Inferior parietal cortex (tissue), 1 donor: ENCODE results near the gene CAVIN1.
"Not testable (repeated sequence)": the region's sequence is repeated elsewhere in the genome, so short reads cannot be mapped to it uniquely, and the experiment has no call there.

Source experiments
- DNase-seq: peaks from one replicate; pipeline ENCODE4 v3.0.0-alpha.2; 2016; ENCODE audit errors: extremely low spot score

CAVIN1 gene

GRCh38 chr17:42378359-42378958 lies 44.6 kb downstream of the CAVIN1 start:
- DNase-seq: no peak

DNA sequence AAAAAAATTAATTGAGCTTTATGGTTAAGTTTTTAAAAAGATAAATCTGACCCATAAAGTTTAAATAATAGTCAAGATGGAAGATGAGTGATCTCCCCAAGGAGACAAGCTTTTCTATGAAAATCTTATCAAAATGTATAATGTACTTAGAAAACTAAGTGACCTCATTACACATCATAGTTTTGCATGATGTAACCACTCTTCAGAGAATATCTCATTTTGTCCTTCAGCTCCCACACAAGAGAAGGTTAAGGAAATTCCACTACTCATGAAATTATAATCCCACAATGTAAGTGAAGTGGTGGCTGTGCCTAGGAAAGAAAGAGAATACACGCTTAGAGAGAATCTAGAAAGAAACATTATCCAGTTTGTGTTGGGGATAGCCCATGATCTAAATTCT lies 49.2 kb downstream of the CAVIN1 start:
- no peak for DNase-seq

- DNase-seq: no peak
These were observed 50.9 kb downstream of the CAVIN1 start for GRCh38 chr17:42372142-42372541.

GRCh38 chr17:42368797-42369561 lies 54.1 kb downstream of the CAVIN1 start:
- DNase-seq: not testable (repeated sequence)

DNA sequence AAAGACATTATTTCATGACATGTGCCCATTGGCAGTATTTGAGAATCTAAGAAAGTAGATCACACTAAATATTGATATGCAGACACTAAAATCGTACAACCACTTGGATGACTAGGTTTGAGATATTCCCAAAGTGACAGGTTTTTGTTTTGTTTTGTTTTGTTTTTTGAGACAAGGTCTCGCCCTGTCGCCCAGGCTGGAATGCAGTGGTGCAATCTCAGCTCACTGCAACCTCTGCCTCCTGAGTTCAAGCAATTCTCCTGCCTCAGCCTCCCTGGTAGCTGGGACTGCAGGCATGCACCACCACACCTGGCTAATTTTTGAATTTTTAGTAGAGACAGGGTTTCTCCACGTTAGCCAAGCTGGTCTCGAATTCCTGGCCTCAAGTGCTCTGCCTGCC lies 54.7 kb downstream of the CAVIN1 start:
- DNase-seq: not testable (repeated sequence)

DNA sequence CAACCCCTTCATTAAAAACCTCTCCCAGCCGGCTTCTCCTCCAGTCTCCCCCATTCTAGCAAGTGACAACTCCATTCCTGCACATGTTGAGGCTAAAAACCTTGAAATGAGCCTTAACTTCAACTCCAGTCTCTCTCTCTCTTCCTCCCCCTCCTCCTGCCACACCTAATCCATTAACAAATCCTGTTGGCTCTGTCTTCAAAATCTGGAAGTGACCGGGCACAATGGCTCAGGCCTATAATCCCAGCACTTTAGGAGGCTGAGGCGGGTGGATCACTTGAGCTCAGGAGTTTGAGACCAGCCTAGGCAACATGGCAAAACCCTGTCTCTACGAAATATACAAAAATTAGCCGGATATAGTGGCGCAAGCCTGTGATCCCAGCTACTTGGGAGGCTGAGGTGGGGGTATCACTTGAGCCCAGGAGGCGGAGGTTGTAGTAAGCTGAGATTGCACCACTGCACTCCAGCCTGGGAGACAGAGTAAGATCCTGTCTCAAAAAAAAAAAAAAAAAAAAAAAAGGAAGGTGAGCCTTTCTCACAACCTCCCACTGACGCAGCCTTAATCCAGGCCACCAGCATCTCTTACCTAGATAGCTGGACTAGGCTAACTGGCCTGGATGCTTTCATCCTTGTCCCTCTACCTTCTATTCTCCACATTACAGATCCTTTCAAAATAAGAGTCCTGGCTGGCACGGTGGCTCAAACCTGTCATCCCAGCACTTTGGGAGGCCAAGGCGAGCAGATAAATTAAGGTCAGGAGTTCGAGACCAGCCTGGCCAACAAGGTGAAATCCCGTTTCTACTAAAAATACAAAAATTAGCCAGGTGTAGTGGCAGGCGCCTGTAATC lies 56.7 kb downstream of the CAVIN1 start:
- DNase-seq: not testable (repeated sequence)

GRCh38 chr17:42365136-42365535 lies 57.9 kb downstream of the CAVIN1 start:
- DNase-seq: no peak

DNA sequence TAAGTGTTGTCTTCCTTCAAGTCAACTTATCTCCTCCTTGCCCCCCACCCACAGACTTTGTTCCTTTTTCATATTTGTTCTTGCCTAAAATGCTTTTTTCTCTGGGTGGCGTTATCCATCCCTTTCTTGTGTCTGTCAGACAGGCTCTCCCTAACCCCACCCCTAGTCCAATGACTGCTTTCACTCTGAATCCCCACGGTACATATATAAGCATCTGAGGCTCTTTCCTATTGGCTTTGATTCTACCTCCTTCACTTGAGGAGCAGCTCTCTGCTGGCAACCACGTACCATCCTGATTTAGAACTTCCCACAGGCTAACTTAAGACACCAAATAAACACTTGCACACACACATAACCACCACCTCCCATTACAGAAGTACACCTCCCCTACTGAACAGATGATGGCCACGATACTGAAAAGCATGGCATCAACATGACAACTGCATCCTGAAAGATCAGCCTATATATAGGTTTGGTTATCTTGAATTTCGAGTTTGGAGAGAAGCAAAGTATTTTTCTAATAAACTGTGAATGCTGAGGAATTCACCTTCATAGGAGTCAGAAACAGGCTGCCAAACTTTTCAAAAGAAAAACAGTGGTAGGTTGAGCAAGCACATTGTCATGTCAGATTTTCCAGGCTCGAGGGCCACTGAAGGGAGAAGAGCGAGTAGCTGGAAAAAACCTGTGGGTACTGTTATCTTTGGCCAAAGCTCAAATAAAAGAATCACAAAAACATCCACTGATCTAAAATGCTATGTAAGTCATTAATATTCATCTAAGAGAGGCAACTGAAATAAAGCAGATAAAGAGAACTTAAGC lies 59.1 kb downstream of the CAVIN1 start:
- DNase-seq: no peak

- no peak for DNase-seq
These were observed 59.8 kb downstream of the CAVIN1 start for GRCh38 chr17:42363231-42363630.

DNA sequence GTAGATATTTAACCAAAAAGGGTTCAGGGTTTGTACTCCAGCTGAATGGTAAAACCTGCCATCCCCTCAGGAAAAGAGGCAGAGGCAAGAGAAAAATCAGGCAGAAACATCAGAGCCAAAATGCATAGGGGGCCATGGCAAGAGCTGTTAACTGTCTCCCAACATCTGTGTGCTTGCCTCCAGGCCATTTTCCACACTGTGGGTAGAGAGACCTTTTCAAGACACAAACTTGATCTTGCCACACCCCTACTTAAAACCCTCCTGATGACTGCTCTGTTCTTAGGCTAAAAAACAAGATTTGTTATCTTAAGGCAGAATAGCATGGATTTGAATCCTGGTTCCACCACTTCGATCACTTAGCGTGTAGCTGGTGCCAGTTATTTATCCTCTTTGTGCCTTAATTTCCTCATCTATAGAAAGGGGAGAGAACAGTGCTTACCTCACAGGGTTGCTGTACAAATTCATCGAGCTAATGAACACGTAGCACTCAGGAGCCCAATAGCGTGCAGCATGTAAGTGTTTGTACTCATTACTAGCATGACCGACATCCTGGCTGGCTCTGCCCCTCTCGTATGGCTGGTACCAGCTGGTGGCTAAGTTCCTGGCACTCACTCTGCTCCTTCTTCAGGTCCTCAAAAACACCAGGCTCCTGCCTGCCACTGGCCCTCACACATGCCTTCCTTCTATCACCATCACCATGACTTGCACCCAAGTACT lies 60.7 kb downstream of the CAVIN1 start:
- DNase-seq: no peak

DNA sequence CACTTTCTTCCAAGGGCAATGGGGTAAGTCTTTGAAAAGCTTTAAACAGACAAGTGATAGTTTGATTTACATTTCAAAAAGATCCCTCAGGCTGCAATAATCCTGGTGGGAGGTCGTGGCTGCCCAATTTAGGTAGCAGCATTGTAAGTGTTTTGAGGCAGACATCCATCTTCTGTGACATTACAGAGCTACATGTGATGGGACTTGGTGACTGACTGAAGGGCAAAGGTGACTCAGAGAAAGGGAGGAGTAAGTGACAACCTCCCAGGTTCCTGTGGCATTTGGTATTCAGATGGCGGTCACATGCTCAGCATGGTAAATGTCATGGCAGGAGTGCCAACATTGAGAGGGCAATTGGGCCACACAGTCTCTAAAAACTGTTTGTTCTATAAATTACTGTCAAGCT lies 61.3 kb downstream of the CAVIN1 start:
- DNase-seq: no peak

DNA sequence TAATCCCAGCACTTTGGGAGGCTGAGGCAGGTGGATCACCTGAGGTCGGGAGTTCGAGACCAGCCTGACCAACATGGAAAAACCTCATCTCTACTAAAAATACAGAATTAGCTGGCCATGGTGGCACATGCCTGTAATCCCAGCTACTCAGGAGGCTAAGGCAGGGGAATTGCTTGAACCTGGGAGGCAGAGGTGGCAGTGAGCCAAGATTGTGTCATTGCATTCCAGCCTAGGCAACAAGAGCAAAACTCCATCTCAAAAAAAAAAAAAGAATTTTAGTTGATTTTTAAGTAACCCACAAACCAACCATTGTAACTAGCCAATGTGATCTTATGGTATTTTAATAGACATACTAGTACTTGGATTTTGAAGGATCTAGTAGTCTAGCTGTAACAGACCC lies 62.7 kb downstream of the CAVIN1 start:
- not testable (repeated sequence) for DNase-seq

DNA sequence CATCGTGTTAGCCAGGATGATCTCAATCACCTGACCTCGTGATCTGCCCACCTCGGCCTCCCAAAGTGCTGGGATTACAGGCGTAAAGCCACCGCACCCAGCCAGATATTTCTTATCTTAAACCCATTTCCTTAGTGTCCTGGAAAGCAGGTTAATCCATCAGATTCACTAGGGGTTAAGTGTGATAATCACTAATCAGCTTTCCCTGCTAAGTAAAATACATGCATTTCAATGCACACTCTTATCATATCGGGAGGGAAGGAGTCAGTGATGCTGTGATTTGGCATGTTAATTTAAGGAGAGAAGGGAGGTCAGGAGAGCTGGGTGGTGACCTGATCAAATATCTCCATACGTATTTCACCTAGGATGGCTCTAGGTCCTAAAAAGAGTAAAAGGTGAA lies 63.9 kb downstream of the CAVIN1 start:
- no peak for DNase-seq

DNA sequence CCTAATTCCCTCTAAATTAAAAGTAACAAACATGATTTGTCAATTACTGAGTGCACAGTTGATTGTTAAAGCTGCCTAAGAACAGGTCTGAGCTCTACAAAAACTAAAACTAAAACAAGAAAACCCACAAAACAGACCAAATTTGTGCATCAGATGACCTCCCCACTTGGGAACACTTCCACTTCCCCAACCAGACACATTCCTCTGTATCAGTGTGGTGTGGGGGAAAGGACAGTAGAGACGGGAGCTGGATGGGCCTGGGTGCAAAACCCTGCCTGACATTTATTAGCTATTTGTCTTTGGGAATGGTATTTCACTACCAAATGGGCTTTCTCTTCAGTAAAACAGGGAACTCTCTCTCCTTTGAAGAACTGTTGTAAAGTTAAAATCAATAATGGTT lies 64.6 kb downstream of the CAVIN1 start:
- no peak for DNase-seq

DNA sequence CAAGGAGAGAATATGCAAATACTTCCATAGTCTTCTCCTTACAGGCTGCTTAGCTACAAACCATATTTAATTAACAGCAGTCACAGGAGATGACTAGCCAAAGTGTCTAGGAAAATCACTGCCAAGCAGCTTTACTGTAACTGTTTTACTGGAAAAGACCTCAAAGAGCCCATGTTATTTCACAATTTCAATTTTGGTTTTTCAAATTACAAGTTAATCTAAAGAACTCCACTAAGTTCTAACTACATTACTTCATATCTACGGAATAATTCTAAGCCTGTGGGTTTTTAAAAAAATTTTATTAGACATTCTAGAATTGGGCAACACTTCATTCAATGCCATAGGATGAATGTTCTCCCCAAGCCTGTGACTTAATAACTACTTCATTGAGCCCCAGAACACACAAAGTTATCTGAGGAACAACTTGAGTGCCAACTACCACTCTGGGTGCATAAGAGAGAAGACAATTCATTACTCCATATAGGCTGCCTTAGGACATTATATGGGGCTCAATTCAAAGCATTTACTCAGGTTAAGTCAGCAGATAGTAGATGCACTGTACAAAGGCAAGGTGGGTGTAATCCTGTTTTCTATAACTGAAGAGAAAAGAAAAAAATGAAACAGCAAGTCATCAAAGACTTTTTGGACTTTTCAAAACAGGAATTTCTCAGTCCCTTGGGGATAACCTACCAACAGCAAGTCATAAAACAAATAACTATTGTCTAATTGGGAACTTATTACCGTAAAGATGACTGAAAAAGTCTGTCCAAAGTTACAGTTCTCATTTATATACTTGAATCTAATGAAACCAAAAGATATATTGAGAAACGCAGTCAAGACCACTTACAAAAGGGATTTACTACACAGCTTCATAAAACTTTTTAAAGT lies 67.9 kb downstream of the CAVIN1 start:
- no peak for DNase-seq
